ENCODE results near the gene METTL24. TPM values are rescaled to one million over a fixed set of nuclear protein-coding genes. Genes with fewer than 3 reads are reported as not detected.
"Not testable (repeated sequence)": the region's sequence is repeated elsewhere in the genome, so short reads cannot be mapped to it uniquely, and the experiment has no call there.

Gene METTL24
- total and polyA plus RNA-seq, 2 experiments from 2014 or later, result not detected

GRCh38 chr6:110282412-110282811 is 75.7 kb downstream of the METTL24 start:
- in situ Hi-C loops (cut with MboI), result no loop called here
- H3K36me3 ChIP-seq (ENCODE audit: low read depth), result no peaks in the 10 kb centered on the region
- WGBS, 2 experiments (ENCODE audit: low coverage in 1 of 2, low lambda C conversion rate in 2 of 2, missing lambda C conversion rate in 2 of 2), result 59 to 87% methylated on average over 1 of the region's 1 CpG

GRCh38 chr6:110277100-110277665 is 81.0 kb downstream of the METTL24 start:
- DNase-seq, result no peak
- Histone ChIP-seq H3K27me3 (replicated peaks; ENCODE audit: insufficient read depth) (no peaks in the 10 kb centered on the region), H3K4me1 (ENCODE audit: insufficient read depth) (no peaks in the 10 kb centered on the region), H3K4me2 (ENCODE audit: unreplicated experiment) (no peak overlapping the region), H3K4me3 (no peak overlapping the region), H3K36me3 (ENCODE audit: low read depth) (no peaks in the 10 kb centered on the region), H3K79me2 (ENCODE audit: insufficient read depth) (no peaks in the 10 kb centered on the region), H4K20me1 (ENCODE audit: insufficient read depth) (no peaks in the 10 kb centered on the region), H3F3A (ENCODE audit: insufficient read depth) (no peaks in the 10 kb centered on the region), H3K9ac (no peak overlapping the region), H3K9me2 (ENCODE audit: insufficient read depth) (no peaks in the 10 kb centered on the region), H2AFZ (no peak overlapping the region), H3K27ac (no peak overlapping the region), H3K9me3 (ENCODE audit: low read depth) (no peaks in the 10 kb centered on the region)
- in situ Hi-C loops (cut with MboI), result no loop called here
- TF ChIP-seq EZH2phosphoT487 (IDR thresholded peaks at IDR 0.05; ENCODE audit: insufficient read depth, low read depth) (no peak), EZH2 (IDR thresholded peaks at IDR 0.05; ENCODE audit: insufficient read depth, poor library complexity, severe bottlenecking) (no peak)
- WGBS, 2 experiments (ENCODE audit: low coverage in 1 of 2, low lambda C conversion rate in 2 of 2, missing lambda C conversion rate in 2 of 2), result 58 to 61% methylated on average over 7 of the region's 7 CpGs

More at GRCh38 chr6:110282412-110282811, 75.7 kb downstream of the METTL24 start:
- no peak overlapping the region for H3K4me2 ChIP-seq (ENCODE audit: unreplicated experiment)
- H3F3A ChIP-seq (ENCODE audit: insufficient read depth), result no peaks in the 10 kb centered on the region
- no peak overlapping the region for H3K27ac ChIP-seq
- H2AFZ ChIP-seq, result no peak overlapping the region
- H3K9ac ChIP-seq, result no peak overlapping the region
- no peaks in the 10 kb centered on the region for H4K20me1 ChIP-seq (ENCODE audit: insufficient read depth)
- no peaks in the 10 kb centered on the region for H3K27me3 ChIP-seq (replicated peaks; ENCODE audit: insufficient read depth)
- no peak for DNase-seq
- H3K9me2 ChIP-seq (ENCODE audit: insufficient read depth), result no peaks in the 10 kb centered on the region
- no peak overlapping the region for H3K4me3 ChIP-seq
- no peaks in the 10 kb centered on the region for H3K79me2 ChIP-seq (ENCODE audit: insufficient read depth)
- H3K4me1 ChIP-seq (ENCODE audit: insufficient read depth), result no peaks in the 10 kb centered on the region
- no peak for TF ChIP-seq EZH2 (IDR thresholded peaks at IDR 0.05; ENCODE audit: insufficient read depth, poor library complexity, severe bottlenecking)
- TF ChIP-seq EZH2phosphoT487 (IDR thresholded peaks at IDR 0.05; ENCODE audit: insufficient read depth, low read depth), result no peak
- no peaks in the 10 kb centered on the region for H3K9me3 ChIP-seq (ENCODE audit: low read depth)

- H3K4me2 ChIP-seq (ENCODE audit: unreplicated experiment); H3K9me3 ChIP-seq (ENCODE audit: low read depth); H3K27me3 ChIP-seq (replicated peaks; ENCODE audit: insufficient read depth); H3K27ac ChIP-seq; DNase-seq; H3F3A ChIP-seq (ENCODE audit: insufficient read depth); in situ Hi-C loops (cut with MboI); H3K36me3 ChIP-seq (ENCODE audit: low read depth); H2AFZ ChIP-seq; H3K9ac ChIP-seq; H3K9me2 ChIP-seq (ENCODE audit: insufficient read depth); H3K4me3 ChIP-seq; H3K79me2 ChIP-seq (ENCODE audit: insufficient read depth); H3K4me1 ChIP-seq (ENCODE audit: insufficient read depth); H4K20me1 ChIP-seq (ENCODE audit: insufficient read depth): not testable (repeated sequence)
Observed at GRCh38 chr6:110272781-110273180, 85.4 kb downstream of the METTL24 start.

DNA sequence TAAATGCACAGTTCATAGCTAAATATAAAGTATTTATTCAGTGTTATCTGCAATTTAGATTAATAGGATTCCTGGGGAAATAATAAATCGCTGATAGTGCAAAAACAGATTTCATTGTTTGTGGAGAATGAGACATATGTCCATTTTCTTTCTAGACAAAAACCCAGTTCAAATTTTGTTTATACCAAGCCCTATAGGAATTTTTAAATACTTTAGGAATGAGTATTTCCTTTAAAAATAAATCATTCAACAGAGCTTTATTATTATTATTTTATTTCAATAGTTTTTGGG is 86.5 kb downstream of the METTL24 start:
- Histone ChIP-seq H3K79me2 (ENCODE audit: insufficient read depth) (no peaks in the 10 kb centered on the region), H3K36me3 (ENCODE audit: low read depth) (no peaks in the 10 kb centered on the region), H3K4me2 (ENCODE audit: unreplicated experiment) (no peak overlapping the region), H3K27ac (no peak overlapping the region), H3K4me3 (no peak overlapping the region), H2AFZ (no peak overlapping the region), H3K9me2 (ENCODE audit: insufficient read depth) (no peaks in the 10 kb centered on the region), H3K9me3 (ENCODE audit: low read depth) (no peaks in the 10 kb centered on the region), H3F3A (ENCODE audit: insufficient read depth) (no peaks in the 10 kb centered on the region), H3K27me3 (replicated peaks; ENCODE audit: insufficient read depth) (no peaks in the 10 kb centered on the region), H4K20me1 (ENCODE audit: insufficient read depth) (no peaks in the 10 kb centered on the region), H3K9ac (no peak overlapping the region), H3K4me1 (ENCODE audit: insufficient read depth) (no peaks in the 10 kb centered on the region)
- no peak for DNase-seq
- TF ChIP-seq EZH2 (IDR thresholded peaks at IDR 0.05; ENCODE audit: insufficient read depth, poor library complexity, severe bottlenecking), result no peak
- TF ChIP-seq EZH2phosphoT487 (IDR thresholded peaks at IDR 0.05; ENCODE audit: insufficient read depth, low read depth), result no peak
- in situ Hi-C loops (cut with MboI), result no loop called here
- WGBS, 2 experiments (ENCODE audit: low coverage in 1 of 2, low lambda C conversion rate in 2 of 2, missing lambda C conversion rate in 2 of 2), result 86 to 92% methylated on average over 1 of the region's 1 CpG

DNA sequence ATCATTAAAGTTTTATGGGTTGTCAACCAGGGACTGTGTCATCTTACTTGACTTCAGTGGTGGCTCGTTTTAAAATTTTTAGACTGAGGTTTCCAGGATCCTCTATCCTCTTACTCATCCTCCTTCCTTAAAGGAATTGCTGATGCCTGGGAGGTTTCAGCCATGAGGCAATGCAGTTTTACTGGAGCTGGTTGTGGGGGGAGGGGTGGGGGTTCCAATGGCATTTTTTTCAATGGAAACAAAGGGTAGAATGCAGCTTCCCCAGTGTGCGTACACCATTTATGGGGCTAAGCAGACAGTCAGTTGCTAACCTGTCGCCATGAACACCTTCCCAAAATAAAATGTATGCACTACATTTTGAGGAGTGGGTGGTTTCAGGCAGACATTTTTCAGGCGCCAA is 88.0 kb downstream of the METTL24 start:
- Histone ChIP-seq H3K79me2 (ENCODE audit: insufficient read depth) (no peaks in the 10 kb centered on the region), H3K9ac (no peak overlapping the region), H3K4me2 (ENCODE audit: unreplicated experiment) (no peak overlapping the region), H3K36me3 (ENCODE audit: low read depth) (no peaks in the 10 kb centered on the region), H3K9me2 (ENCODE audit: insufficient read depth) (no peaks in the 10 kb centered on the region), H4K20me1 (ENCODE audit: insufficient read depth) (no peaks in the 10 kb centered on the region), H3K9me3 (ENCODE audit: low read depth) (no peaks in the 10 kb centered on the region), H2AFZ (no peak overlapping the region), H3K27me3 (replicated peaks; ENCODE audit: insufficient read depth) (no peaks in the 10 kb centered on the region), H3K4me1 (ENCODE audit: insufficient read depth) (no peaks in the 10 kb centered on the region), H3K27ac (no peak overlapping the region), H3K4me3 (no peak overlapping the region), H3F3A (ENCODE audit: insufficient read depth) (no peaks in the 10 kb centered on the region)
- in situ Hi-C loops (cut with MboI), result no loop called here
- peak; percentile 22 for DNase-seq
- no peak for TF ChIP-seq EZH2 (IDR thresholded peaks at IDR 0.05; ENCODE audit: insufficient read depth, poor library complexity, severe bottlenecking)
- no peak for TF ChIP-seq EZH2phosphoT487 (IDR thresholded peaks at IDR 0.05; ENCODE audit: insufficient read depth, low read depth)
- 69 to 73% methylated on average over 4 of the region's 4 CpGs for WGBS, 2 experiments (ENCODE audit: low coverage in 1 of 2, low lambda C conversion rate in 2 of 2, missing lambda C conversion rate in 2 of 2)
